Fibroblast of villous mesenchyme (primary cell): ENCODE data around the gene DPYD. TPM values are rescaled to one million over a fixed set of nuclear protein-coding genes. Genes with fewer than 3 reads are reported as not detected.

Experiments used
- DNase-seq: peaks from one replicate; pipeline ENCODE4 v3.0.0-alpha.2; 2010; ENCODE audit warnings: low read depth
- H3K4me3 ChIP-seq: 2 replicates; pipeline ENCODE4 v1.5.1; 2011; ENCODE audit warnings: low read depth, mild to moderate bottlenecking, low read length
- CTCF ChIP-seq: IDR thresholded peaks from 2 replicates; pipeline ENCODE4 v1.5.1; 2012; ENCODE audit warnings: low read depth, mild to moderate bottlenecking, low read length; ENCODE audit not compliant: insufficient read depth
- total RNA-seq: library from RNA; depleted of rRNA; stranded (reverse); fragments of >200 nt; gene quantifications from 2 replicates; pipeline ENCODE4 v1.2.3, GENCODE V29; 2012

Gene DPYD
- total RNA-seq, 1 donor: 48.4 TPM

- no peak overlapping the region for H3K4me3 ChIP-seq
- DNase-seq: no peak
- no peak for TF ChIP-seq CTCF
Observed at GRCh38 chr1:97680470-97680869, 240.4 kb downstream of the DPYD start.

GRCh38 chr1:97677702-97678101, 243.1 kb downstream of the DPYD start:
- H3K4me3 ChIP-seq: no peak overlapping the region
- no peak for TF ChIP-seq CTCF
- no peak for DNase-seq

GRCh38 chr1:97674517-97674916, 246.3 kb downstream of the DPYD start:
- TF ChIP-seq CTCF: no peak

GRCh38 chr1:97668945-97669344, 251.9 kb downstream of the DPYD start:
- peak; percentile 20 for DNase-seq
- H3K4me3 ChIP-seq: no peak overlapping the region
- TF ChIP-seq CTCF: no peak

More at GRCh38 chr1:97674517-97674916, 246.3 kb downstream of the DPYD start:
- no peak overlapping the region for H3K4me3 ChIP-seq
- DNase-seq: no peak

GRCh38 chr1:97660431-97661105, 260.3 kb downstream of the DPYD start:
- no peak for TF ChIP-seq CTCF
- DNase-seq: no peak
- H3K4me3 ChIP-seq: no peak overlapping the region

- no peak for DNase-seq
- no peak overlapping the region for H3K4me3 ChIP-seq
- TF ChIP-seq CTCF: no peak
Observed at GRCh38 chr1:97654876-97655585, 265.8 kb downstream of the DPYD start.
